NCI-H146 (cell line): ENCODE data around the gene APOBR.
"Not testable (repeated sequence)": the region's sequence is repeated elsewhere in the genome, so short reads cannot be mapped to it uniquely, and the experiment has no call there.

Experiments used
- DNase-seq: peaks from one replicate; lab custom pipeline; 2025; lab: John Stamatoyannopoulos, UW

The APOBR gene

GRCh38 chr16:28498666-28499381, 4.4 kb downstream of the APOBR start:
- no peak for DNase-seq

- DNase-seq = no peak
Observed at GRCh38 chr16:28499854-28500253, 5.4 kb downstream of the APOBR start.

GRCh38 chr16:28500476-28501180, 6.2 kb downstream of the APOBR start:
- not testable (repeated sequence) for DNase-seq

- no peak for DNase-seq
Observed at GRCh38 chr16:28501258-28502232, 7.1 kb downstream of the APOBR start.

GRCh38 chr16:28502290-28502689, 7.8 kb downstream of the APOBR start:
- no peak for DNase-seq

- DNase-seq = no peak
Observed at GRCh38 chr16:28503470-28504259, 9.2 kb downstream of the APOBR start.

GRCh38 chr16:28504707-28505404, 10.4 kb downstream of the APOBR start:
- DNase-seq = peak; percentile 66

- no peak for DNase-seq
Observed at GRCh38 chr16:28505489-28506137, 11.2 kb downstream of the APOBR start.

GRCh38 chr16:28511031-28511430, 16.6 kb downstream of the APOBR start:
- DNase-seq = no peak

GRCh38 chr16:28511801-28512789, 17.7 kb downstream of the APOBR start:
- no peak for DNase-seq

- no peak for DNase-seq
Observed at GRCh38 chr16:28513484-28514181, 19.2 kb downstream of the APOBR start.

- DNase-seq = no peak
Observed at GRCh38 chr16:28514246-28514645, 19.8 kb downstream of the APOBR start.

GRCh38 chr16:28520672-28521071, 26.2 kb downstream of the APOBR start:
- no peak for DNase-seq

GRCh38 chr16:28521436-28521835, 27.0 kb downstream of the APOBR start:
- no peak for DNase-seq

- no peak for DNase-seq
Observed at GRCh38 chr16:28522792-28523191, 28.3 kb downstream of the APOBR start.

- no peak for DNase-seq
Observed at GRCh38 chr16:28524681-28525171, 30.3 kb downstream of the APOBR start.

- DNase-seq = no peak
Observed at GRCh38 chr16:28526201-28527099, 32.0 kb downstream of the APOBR start.
